ENCODE measurements around the gene AFAP1L2. TPM values are rescaled to one million over a fixed set of nuclear protein-coding genes. Genes with fewer than 3 reads are reported as not detected.

The AFAP1L2 gene
- total RNA-seq, 1 experiment from 2014 or later: 2.1 TPM

DNA sequence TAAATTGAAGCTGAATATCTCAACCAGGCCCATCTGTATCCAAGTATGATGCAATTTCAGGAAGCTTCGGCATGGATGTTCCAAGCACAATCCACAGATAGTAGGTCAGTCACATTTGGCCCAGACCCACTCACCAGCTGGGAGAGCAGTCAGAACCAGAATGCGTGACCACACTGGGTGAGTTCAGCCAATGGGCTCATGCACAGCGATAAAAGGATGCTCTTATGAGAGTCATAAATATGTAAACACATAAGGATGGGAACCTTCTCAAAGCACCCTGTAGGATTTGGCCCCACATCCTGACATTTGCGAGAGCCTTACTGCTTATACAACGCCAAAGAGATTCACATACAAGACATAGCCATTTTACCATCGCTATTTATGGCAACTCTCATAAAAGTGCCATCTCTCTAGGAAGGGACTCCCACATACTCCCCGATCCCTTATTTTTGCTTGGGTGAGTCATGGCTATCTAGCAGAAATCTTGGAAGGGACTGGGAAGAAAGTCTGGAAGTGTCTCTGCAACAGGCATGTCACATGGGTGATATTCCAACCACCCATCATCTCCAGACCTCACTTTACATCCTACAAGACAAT, 3.0 kb downstream of the AFAP1L2 start:
- no peak for DNase-seq
- H3K4me3 ChIP-seq (ENCODE audit: insufficient read depth, low read depth, low read length): no peak overlapping the region
- peaks cover 36% of the 10 kb centered on the region for H3K27me3 ChIP-seq (ENCODE audit: control insufficient read depth, insufficient read depth, low read length)
- no peaks in the 10 kb centered on the region for H3K36me3 ChIP-seq (replicated peaks; ENCODE audit: control insufficient read depth, insufficient read depth, low read length)

DNA sequence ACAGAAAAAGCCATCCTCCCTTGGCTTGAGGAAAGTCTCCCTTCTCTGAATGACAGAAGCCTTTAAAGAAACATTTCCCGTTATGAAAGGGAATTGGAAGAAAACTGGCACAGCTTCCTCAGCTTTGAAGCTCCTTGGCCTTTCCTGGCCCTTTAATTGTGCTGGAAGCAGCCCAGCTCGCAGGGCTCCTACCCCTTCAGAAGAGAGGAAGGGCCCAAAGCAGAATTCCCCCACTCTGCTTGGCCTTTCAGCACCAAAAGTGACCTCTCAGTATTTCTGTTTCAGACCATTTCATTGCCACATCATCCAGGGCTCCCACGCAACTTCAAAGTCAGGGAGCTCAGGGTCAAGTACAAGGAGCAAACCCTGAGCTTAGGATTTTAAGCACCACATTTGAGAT, 4.2 kb downstream of the AFAP1L2 start:
- DNase-seq: no peak
- Histone ChIP-seq H3K27me3 (ENCODE audit: control insufficient read depth, insufficient read depth, low read length) (peaks cover 28% of the 10 kb centered on the region), H3K36me3 (replicated peaks; ENCODE audit: control insufficient read depth, insufficient read depth, low read length) (no peaks in the 10 kb centered on the region), H3K4me3 (ENCODE audit: insufficient read depth, low read depth, low read length) (no peak overlapping the region)

DNA sequence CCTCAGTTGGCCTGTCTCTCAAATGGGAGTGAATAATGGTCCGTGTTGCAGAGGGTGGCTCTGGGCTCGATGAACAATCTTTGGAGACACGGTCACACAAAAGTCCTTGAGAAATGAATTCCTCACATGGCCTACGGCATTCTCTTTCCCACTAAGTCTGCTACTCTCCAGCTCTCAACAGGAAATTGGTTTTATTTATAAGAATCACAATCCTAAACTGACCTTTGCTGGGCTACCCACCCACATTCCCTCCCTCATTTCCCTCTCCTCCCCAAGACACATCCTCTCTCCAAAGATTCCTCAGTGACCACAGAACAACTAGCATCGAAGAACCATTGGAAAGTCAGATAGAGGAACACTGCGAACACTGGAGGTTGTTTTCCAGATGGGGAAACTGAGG, 4.7 kb downstream of the AFAP1L2 start:
- no peak for DNase-seq
- Histone ChIP-seq H3K27me3 (ENCODE audit: control insufficient read depth, insufficient read depth, low read length) (peaks cover 23% of the 10 kb centered on the region), H3K4me3 (ENCODE audit: insufficient read depth, low read depth, low read length) (no peak overlapping the region), H3K36me3 (replicated peaks; ENCODE audit: control insufficient read depth, insufficient read depth, low read length) (no peaks in the 10 kb centered on the region)

DNA sequence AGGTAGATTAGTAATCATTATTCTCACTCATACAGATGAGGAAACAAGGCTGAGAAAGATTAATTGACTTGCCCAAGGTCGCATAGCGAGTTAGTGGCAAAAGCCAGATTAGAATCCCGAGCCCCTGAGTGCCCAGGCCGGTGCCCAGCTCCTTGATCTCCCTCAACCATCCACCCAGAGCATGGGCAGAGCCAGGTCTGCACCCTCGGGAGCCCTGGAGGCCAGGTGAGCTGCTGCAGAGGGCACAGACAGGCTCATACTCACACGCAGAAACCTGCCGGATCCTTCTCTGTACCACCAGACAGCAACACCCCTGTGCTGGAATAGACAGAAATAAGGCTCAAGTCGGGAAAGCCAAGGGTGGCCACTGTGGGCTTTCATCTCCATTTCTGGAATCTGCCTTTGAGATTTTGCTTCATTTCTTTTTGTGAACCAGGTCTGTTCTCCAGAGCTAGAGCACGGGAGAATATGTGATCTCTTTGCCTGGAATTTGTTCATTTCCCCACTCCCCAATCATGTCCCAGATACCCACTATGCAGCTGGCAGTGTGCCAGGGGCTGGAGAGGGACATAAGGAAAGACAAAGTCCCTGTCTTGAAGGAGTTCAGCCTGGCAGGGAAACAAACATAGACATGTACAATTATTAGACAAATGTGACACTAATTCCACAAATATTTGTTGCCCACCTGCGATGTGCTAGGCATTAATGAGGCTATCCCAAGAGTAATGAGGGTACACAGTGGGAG, 5.5 kb downstream of the AFAP1L2 start:
- DNase-seq: no peak
- Histone ChIP-seq H3K4me3 (ENCODE audit: insufficient read depth, low read depth, low read length) (no peak overlapping the region), H3K27me3 (ENCODE audit: control insufficient read depth, insufficient read depth, low read length) (peaks cover 16% of the 10 kb centered on the region), H3K36me3 (replicated peaks; ENCODE audit: control insufficient read depth, insufficient read depth, low read length) (no peaks in the 10 kb centered on the region)

DNA sequence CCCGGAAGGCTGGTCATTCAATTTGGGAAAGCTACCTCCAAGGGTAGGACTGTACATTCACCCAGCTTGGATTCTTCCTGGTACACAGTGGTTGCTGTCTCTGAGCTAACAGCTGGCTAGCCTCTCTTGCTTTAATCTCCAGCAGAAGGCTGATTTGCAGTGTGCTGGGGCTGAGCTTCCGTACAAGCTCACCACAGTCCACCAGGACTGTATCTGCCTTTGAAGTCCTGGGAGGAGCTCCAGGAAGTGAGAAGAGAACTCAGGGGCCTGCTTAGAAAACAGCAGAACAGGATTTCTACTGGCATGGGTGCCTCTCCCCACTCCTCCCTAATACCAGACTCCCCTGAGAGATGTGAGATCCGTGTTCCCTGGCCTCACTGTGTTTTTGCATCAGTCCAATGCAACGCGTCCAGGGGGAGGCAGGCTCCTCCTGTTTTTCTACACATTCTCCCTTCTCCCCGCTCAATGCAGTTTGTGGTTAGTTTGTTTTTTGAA, 6.6 kb downstream of the AFAP1L2 start:
- Histone ChIP-seq H3K27me3 (ENCODE audit: control insufficient read depth, insufficient read depth, low read length) (peaks cover 5% of the 10 kb centered on the region), H3K4me3 (ENCODE audit: insufficient read depth, low read depth, low read length) (no peak overlapping the region), H3K36me3 (replicated peaks; ENCODE audit: control insufficient read depth, insufficient read depth, low read length) (no peaks in the 10 kb centered on the region)
- DNase-seq: no peak

DNA sequence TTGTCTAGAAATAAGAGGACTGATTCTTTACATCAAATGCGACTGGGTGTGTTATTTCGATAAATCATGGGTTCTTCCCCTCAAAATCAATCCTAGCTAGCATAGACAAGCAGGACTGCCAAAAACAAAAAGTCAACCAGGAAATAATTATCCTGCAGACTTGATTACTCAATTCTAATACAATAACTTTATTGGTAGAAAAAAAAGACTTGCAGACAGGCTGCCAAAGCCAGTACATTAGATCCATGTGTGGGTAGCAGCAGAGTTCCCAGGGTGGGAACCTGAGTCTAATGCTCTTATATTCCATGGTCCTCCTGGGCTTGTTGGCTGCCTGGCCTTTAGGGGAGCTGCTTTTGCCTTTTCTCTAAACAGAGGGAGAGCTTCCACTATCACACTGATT, 7.8 kb downstream of the AFAP1L2 start:
- H3K4me3 ChIP-seq (ENCODE audit: insufficient read depth, low read depth, low read length): no peak overlapping the region
- no peaks in the 10 kb centered on the region for H3K36me3 ChIP-seq (replicated peaks; ENCODE audit: control insufficient read depth, insufficient read depth, low read length)
- H3K27me3 ChIP-seq (ENCODE audit: control insufficient read depth, insufficient read depth, low read length): no peaks in the 10 kb centered on the region
- DNase-seq: no peak

DNA sequence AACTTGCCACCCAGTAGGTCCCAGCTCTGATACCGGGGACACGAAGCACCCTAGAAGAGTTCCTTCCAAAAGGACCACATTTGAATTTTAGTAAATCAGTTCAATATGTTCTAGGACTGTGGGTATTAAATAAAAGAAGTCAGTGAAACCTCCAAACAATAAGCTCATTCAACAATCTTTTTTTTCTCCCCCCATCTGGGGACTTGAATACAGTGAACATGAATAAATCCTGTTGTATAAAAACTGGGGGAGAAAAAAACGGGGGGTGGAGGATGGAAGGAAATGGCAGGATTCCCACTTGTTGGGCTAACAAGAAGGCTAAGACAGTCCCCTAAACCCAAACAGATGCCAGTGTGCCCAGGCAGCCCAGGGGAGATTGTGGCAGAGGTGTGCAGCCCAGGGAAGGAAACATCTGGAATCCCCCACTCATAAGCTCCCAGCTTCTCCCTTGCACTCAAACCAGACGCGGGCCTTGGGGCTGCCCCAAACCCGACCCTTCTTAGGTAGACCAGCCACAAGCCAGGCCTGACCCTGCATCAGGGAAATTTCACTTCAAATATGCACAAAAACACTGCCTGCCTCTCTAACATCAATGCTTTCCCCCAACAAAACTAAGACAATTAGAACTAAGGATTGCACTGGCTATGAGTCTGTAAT, 8.8 kb downstream of the AFAP1L2 start:
- Histone ChIP-seq H3K36me3 (replicated peaks; ENCODE audit: control insufficient read depth, insufficient read depth, low read length) (no peaks in the 10 kb centered on the region), H3K27me3 (ENCODE audit: control insufficient read depth, insufficient read depth, low read length) (no peaks in the 10 kb centered on the region), H3K4me3 (ENCODE audit: insufficient read depth, low read depth, low read length) (no peak overlapping the region)
- DNase-seq: no peak

DNA sequence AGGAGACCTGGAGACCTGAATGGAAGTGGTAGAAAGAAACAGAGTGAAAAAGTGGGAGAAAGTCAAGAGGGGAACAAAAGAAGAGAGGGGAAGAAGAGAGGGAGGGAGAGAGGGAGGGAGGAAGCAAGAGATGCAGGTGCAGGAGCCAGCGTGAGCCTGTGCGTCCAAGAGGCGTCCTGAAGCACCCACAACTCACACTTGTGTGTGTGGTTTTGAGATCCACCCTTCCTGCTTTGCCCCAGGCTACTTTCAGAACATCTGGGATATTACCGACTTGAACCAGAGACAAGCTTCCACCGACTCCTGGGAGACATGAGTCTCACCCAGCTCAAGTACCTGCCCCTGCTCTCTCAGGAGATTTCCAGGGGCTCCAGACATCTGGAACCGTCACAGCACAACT, 9.8 kb downstream of the AFAP1L2 start:
- Histone ChIP-seq H3K4me3 (ENCODE audit: insufficient read depth, low read depth, low read length) (no peak overlapping the region), H3K27me3 (ENCODE audit: control insufficient read depth, insufficient read depth, low read length) (no peaks in the 10 kb centered on the region), H3K36me3 (replicated peaks; ENCODE audit: control insufficient read depth, insufficient read depth, low read length) (no peaks in the 10 kb centered on the region)
- DNase-seq: no peak

DNA sequence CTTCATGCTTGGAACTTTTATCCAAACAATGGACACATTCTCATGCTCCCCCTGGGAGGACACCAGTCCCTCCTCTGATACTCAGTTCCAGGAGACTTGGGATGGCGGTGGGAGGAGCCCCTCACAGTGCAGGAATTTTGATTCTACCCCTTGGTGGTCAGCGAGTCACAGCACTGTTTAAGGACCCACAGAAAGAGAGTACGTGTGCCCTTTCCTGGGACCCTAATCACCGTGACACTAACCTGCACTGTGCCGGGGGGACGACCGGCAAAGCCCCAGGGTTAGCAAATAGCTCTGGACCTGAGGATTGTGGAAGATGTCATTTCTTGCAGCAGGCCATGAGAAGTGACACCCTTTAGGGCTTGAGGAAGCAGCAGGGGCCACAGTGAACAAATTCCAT, 10.4 kb downstream of the AFAP1L2 start:
- no peak for DNase-seq
- Histone ChIP-seq H3K36me3 (replicated peaks; ENCODE audit: control insufficient read depth, insufficient read depth, low read length) (no peaks in the 10 kb centered on the region), H3K4me3 (ENCODE audit: insufficient read depth, low read depth, low read length) (no peak overlapping the region), H3K27me3 (ENCODE audit: control insufficient read depth, insufficient read depth, low read length) (no peaks in the 10 kb centered on the region)

DNA sequence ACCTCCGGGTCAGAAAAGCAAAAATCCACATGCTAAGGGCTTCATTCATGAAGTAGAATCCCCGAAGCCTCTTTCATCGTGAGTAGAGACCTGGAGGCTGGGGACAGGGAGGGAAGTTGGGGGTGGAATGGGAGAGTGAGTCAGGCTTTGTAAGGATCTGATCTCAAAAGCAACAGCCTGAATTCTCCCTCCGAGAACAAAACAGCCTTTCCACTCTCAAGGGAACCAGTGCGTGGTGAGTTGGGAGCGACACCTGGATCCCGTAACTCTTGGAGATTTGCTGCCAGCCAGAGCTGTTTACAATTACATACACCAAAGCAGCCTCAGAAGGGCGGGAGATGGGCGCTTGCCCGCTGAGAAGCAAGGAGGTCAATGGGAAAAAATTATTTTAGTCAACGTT, 10.8 kb downstream of the AFAP1L2 start:
- Histone ChIP-seq H3K4me3 (ENCODE audit: insufficient read depth, low read depth, low read length) (no peak overlapping the region), H3K27me3 (ENCODE audit: control insufficient read depth, insufficient read depth, low read length) (no peaks in the 10 kb centered on the region)

DNA sequence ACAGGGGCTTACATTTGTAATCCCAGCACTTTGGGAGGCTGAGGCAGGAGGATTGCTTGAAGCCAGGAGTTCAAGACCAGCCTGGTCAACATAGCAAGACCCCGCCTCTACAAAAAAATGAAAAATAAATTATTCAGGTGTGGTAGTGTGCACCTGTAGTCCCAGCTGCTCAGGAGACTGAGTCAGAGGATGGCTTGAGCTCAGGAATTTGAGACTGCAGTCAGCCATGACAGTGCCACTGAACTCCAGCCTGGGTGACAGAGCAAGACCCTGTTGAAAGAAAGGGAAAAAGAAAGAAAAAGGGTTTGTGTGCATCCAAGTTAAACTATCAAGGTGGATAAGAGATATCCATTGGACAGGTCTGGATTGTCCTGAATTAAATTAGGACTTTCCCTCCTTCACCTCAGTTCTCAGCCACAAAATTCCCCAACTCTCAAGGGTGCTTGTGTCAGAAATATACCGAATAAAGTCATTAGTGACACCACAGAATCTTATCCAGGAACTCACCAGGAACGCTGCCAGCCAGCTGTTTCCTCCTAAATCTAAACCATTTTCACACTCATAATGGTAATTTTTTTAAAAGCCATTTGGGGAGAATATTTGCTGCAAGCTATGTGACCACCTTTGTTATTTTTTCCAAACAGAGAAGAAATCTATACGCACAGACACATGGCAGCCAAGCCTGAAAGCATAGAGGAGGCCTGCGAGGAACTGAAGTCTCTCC, 12.0 kb downstream of the AFAP1L2 start:
- DNase-seq: no peak
- Histone ChIP-seq H3K36me3 (replicated peaks; ENCODE audit: control insufficient read depth, insufficient read depth, low read length) (no peaks in the 10 kb centered on the region), H3K4me3 (ENCODE audit: insufficient read depth, low read depth, low read length) (no peak overlapping the region), H3K27me3 (ENCODE audit: control insufficient read depth, insufficient read depth, low read length) (no peaks in the 10 kb centered on the region)

More for the DNA sequence above, 10.8 kb downstream of the AFAP1L2 start:
- DNase-seq: no peak
- H3K36me3 ChIP-seq (replicated peaks; ENCODE audit: control insufficient read depth, insufficient read depth, low read length): no peaks in the 10 kb centered on the region

DNA sequence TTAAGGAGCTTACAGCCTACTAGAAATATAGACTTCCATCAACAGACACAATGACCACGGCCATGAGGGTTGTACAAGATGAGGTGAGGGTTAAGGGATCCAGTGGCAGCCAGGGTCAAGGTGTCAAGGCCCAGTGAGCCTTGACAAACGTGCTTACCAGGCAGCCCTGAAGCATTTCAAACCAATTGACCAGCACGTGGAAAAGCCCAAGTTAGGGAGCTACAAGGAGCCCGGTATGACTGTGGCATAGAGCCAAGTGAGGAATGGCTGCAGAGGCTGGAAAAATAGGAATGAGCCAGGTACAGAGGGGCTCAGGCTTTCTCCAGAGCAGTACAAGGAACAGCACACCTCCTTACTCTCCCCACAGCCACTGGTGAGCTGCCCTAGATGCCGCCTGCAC, 12.7 kb downstream of the AFAP1L2 start:
- no peak for DNase-seq
- H3K36me3 ChIP-seq (replicated peaks; ENCODE audit: control insufficient read depth, insufficient read depth, low read length): no peaks in the 10 kb centered on the region
- no peaks in the 10 kb centered on the region for H3K27me3 ChIP-seq (ENCODE audit: control insufficient read depth, insufficient read depth, low read length)
- H3K4me3 ChIP-seq (ENCODE audit: insufficient read depth, low read depth, low read length): no peak overlapping the region

DNA sequence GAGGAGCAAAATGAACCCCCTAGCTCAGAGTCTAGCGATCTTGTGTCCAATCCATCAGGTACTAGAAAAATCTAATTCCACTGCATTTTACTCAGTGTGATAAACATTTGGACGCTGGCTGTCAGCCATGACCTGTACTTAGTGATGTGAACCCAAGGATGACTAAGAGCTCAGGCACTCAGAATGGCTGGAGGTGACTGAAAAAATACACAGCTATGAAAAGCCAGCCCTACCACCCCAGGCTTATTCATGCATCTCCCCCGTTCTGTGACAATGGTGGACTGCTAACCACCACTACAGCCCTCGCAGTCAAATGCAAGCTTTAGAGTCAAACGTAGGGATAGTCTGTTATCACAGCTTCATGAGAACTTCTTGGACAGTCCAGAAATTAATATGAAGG, 14.9 kb downstream of the AFAP1L2 start:
- H3K36me3 ChIP-seq (replicated peaks; ENCODE audit: control insufficient read depth, insufficient read depth, low read length): no peaks in the 10 kb centered on the region
- H3K27me3 ChIP-seq (ENCODE audit: control insufficient read depth, insufficient read depth, low read length): no peaks in the 10 kb centered on the region
- H3K4me3 ChIP-seq (ENCODE audit: insufficient read depth, low read depth, low read length): no peak overlapping the region
- no peak for DNase-seq

DNA sequence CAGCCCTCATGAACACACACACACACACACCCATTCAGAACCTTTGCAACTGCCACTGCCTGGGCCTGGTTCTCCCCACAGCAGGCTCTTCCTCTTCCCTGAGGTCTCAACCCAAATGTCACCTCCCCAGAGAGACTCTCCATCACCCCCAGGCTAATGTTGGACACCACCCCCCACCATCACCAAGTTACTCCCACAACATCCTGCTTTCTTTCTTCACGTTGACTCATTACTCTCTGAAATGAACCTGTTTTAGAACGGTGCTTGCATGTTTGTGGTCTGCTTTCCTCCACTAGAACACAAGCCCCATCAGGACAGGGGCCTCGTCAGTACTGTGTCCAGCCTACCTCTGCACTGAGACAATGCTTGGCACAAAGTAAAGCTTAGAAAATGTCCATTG, 16.0 kb downstream of the AFAP1L2 start:
- H3K4me3 ChIP-seq (ENCODE audit: insufficient read depth, low read depth, low read length): no peak overlapping the region
- no peaks in the 10 kb centered on the region for H3K36me3 ChIP-seq (replicated peaks; ENCODE audit: control insufficient read depth, insufficient read depth, low read length)
- H3K27me3 ChIP-seq (ENCODE audit: control insufficient read depth, insufficient read depth, low read length): no peaks in the 10 kb centered on the region
- no peak for DNase-seq

Measured in H7 (cell line).